DMS 273 (cell line): ENCODE data around the gene RAPGEF3.
A peak's percentile ranks its signal among the peaks of the same experiment; 100 is the strongest.

Experiments
- DNase-seq: peaks from one replicate; lab custom pipeline; 2025; ENCODE audit not compliant: unreplicated experiment; lab: John Stamatoyannopoulos, UW

The RAPGEF3 gene

GRCh38 chr12:47762850-47763465 lies 4.3 kb upstream of the RAPGEF3 start:
- peak; percentile 6 for DNase-seq

GRCh38 chr12:47758584-47758833 lies 171 bp downstream of the RAPGEF3 start:
- no peak for DNase-seq

- no peak for DNase-seq
Measured at GRCh38 chr12:47757840-47758583, 668 bp downstream of the RAPGEF3 start.

- no peak for DNase-seq
Measured at GRCh38 chr12:47757364-47757839, 1.3 kb downstream of the RAPGEF3 start.

GRCh38 chr12:47755655-47756562 lies 2.8 kb downstream of the RAPGEF3 start:
- DNase-seq = no peak

GRCh38 chr12:47754881-47755280 lies 3.8 kb downstream of the RAPGEF3 start:
- DNase-seq = no peak

- no peak for DNase-seq
Measured at GRCh38 chr12:47754126-47754525, 4.6 kb downstream of the RAPGEF3 start.

GRCh38 chr12:47753021-47754001 lies 5.4 kb downstream of the RAPGEF3 start:
- DNase-seq = peak; percentile 30

GRCh38 chr12:47752552-47752951 lies 6.1 kb downstream of the RAPGEF3 start:
- DNase-seq = no peak

GRCh38 chr12:47752121-47752520 lies 6.6 kb downstream of the RAPGEF3 start:
- DNase-seq = no peak

GRCh38 chr12:47751561-47751960 lies 7.1 kb downstream of the RAPGEF3 start:
- no peak for DNase-seq

- no peak for DNase-seq
Measured at GRCh38 chr12:47750916-47751470, 7.7 kb downstream of the RAPGEF3 start.

- no peak for DNase-seq
Measured at GRCh38 chr12:47750229-47750798, 8.4 kb downstream of the RAPGEF3 start.

GRCh38 chr12:47748899-47749298 lies 9.8 kb downstream of the RAPGEF3 start:
- no peak for DNase-seq

GRCh38 chr12:47748507-47748828 lies 10.2 kb downstream of the RAPGEF3 start:
- no peak for DNase-seq

GRCh38 chr12:47747596-47748506 lies 10.8 kb downstream of the RAPGEF3 start:
- no peak for DNase-seq

GRCh38 chr12:47747126-47747525 lies 11.6 kb downstream of the RAPGEF3 start:
- no peak for DNase-seq

- DNase-seq = no peak
Measured at GRCh38 chr12:47746523-47746922, 12.2 kb downstream of the RAPGEF3 start.

- DNase-seq = no peak
Measured at GRCh38 chr12:47746073-47746472, 12.6 kb downstream of the RAPGEF3 start.
